Measurements from ENCODE around the gene B4GALNT3.
"Not testable (repeated sequence)": the region's sequence is repeated elsewhere in the genome, so short reads cannot be mapped to it uniquely, and the experiment has no call there.

Gene B4GALNT3

DNA sequence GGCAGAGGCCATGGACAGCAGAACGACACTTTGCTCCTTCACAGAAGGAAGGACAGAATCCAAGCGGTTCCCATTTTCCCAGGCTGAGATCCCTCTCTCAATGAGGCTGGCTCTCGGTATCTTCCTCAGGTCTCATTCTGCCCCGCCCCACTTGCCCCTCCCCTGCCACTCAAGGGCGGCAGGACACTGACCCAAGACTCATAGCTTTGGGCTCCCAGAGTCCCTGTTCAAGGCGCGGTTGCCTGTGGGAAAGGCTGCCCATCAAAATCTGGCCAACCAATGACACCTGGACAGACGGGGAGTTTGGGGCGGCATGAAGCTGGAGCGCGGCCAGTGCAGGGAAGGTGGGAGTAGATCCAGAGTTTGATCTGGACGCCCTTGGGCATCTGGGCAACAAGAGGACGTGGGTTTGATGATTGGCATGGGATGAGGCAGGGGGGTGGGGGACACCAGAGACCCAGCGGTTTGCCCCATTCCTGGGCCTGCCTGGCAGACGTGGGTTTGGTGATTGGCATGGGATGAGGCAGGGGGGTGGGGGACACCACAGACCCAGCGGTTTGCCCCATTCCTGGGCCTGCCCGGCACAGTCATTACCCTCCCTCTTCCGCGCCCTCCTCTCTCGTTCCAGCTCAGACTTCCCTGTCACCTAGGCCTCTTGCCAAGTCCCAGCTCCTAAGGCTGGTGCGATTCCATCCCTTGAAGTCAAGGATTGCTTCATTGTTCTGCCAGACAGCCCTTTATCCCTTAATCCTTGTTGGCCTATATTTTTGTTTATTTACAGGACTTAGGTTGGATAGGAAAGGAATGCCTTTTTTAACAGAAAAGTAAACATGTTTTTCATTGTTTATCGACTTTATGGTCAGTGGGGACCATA lies 111.4 kb downstream of the B4GALNT3 start:
- H3K27me3 ChIP-seq (ENCODE audit: control insufficient read depth in 1 of 2, insufficient read depth in 2 of 2, low read length in 2 of 2): no peaks in the 10 kb centered on the region
- peak overlapping the region; percentile 66 to 70 for H3K9ac ChIP-seq (ENCODE audit: low read depth in 1 of 2, low read length in 2 of 2)
- no peaks in the 10 kb centered on the region for H3K9me3 ChIP-seq (ENCODE audit: control insufficient read depth in 1 of 2, low read length in 2 of 2)
- peaks cover 34 to 37% of the 10 kb centered on the region in 2 donors for H3K4me1 ChIP-seq (ENCODE audit: control insufficient read depth in 1 of 2, insufficient read depth in 2 of 2, low read length in 2 of 2)
- H3K4me3 ChIP-seq (ENCODE audit: low read depth in 1 of 2, low read length in 2 of 2): peak overlapping the region; percentile 72 to 87
- H3K27ac ChIP-seq (ENCODE audit: low read depth, low read length): peak overlapping the region; percentile 30
- no peaks in the 10 kb centered on the region for H3K36me3 ChIP-seq (ENCODE audit: control insufficient read depth in 1 of 2, insufficient read depth in 2 of 2, low read length in 2 of 2)

DNA sequence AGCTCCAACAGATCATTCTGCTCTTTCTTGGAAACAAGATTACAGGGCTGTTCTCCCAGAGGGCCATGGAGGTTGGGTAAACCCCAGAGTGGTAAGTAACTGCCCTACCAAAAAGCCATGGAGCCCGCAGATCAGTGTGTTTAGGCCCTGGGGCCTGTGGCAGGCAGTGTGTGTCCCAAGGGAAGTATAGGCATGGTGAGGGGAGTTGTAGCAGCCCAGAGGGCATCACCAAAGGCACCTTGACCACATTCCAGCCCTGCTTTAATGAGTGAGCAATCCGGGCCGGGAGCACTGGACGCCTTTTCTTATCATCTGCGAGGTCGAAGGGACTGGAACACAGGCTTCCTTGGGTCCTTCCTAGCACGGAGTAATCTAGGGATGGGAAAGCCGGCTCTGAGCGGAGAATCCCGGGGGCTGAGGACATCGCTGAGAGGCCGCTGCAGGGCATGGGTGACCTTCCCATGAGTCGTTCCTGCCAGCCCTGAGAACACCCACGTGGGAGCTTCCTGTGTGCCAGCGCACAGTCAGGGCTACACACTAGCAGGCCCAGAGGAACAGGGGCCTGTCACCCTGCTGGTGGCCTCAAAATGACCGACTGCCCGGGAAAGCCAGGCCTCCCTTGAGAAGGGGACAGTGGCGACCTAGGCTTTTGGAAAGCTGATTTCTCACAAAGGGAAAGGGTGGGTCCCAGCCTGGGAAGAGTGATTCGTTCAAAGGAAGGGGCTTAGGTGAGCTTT lies 112.2 kb downstream of the B4GALNT3 start:
- H3K27ac ChIP-seq (ENCODE audit: low read depth, low read length): no peak overlapping the region
- H3K4me1 ChIP-seq (ENCODE audit: control insufficient read depth in 1 of 2, insufficient read depth in 2 of 2, low read length in 2 of 2): peaks cover 34 to 41% of the 10 kb centered on the region in 2 donors
- no peaks in the 10 kb centered on the region for H3K27me3 ChIP-seq (ENCODE audit: control insufficient read depth in 1 of 2, insufficient read depth in 2 of 2, low read length in 2 of 2)
- no peaks in the 10 kb centered on the region for H3K9me3 ChIP-seq (ENCODE audit: control insufficient read depth in 1 of 2, low read length in 2 of 2)
- H3K9ac ChIP-seq (ENCODE audit: low read depth in 1 of 2, low read length in 2 of 2): no peak overlapping the region
- no peak overlapping the region for H3K4me3 ChIP-seq (ENCODE audit: low read depth in 1 of 2, low read length in 2 of 2)
- no peaks in the 10 kb centered on the region for H3K36me3 ChIP-seq (ENCODE audit: control insufficient read depth in 1 of 2, insufficient read depth in 2 of 2, low read length in 2 of 2)

DNA sequence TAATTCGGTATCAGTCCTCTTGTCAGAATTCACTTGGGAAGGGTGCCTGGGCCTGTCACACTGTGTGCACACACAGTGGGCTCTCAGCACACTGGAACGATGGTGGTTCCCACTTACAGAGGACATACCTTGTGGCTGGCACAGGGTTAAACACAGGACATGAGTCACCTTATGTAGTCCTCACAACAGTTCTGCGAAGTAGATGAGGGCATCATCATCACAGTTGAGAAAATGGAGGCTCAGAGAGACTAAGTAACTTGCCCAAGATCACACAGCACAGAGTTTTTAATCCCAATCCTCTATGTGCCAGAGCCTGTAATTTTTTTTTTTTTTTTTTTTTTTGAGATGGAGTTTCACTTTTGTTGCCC lies 112.8 kb downstream of the B4GALNT3 start:
- no peak overlapping the region for H3K27ac ChIP-seq (ENCODE audit: low read depth, low read length)
- H3K4me3 ChIP-seq (ENCODE audit: low read depth in 1 of 2, low read length in 2 of 2): no peak overlapping the region
- peaks cover 34 to 41% of the 10 kb centered on the region in 2 donors for H3K4me1 ChIP-seq (ENCODE audit: control insufficient read depth in 1 of 2, insufficient read depth in 2 of 2, low read length in 2 of 2)

DNA sequence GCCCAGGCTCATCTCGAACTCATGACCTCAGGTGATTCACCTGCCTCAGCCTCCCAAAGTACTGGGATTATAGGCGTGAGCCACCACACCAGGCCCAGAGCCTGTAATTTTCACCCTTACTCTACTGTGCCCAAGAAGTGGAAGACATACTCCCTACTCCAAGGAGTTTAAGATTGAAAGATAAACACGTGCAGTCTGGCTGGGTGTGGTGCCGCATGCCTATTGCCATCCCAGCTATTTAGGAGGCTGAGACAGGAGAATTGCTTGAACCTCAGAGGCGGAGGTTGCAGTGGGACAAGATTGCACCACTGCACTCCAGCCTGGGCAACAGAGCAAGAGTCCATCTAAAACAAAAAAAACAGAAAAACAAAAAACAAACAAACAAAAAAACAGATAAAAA lies 113.5 kb downstream of the B4GALNT3 start:
- Histone ChIP-seq H3K4me1 (ENCODE audit: control insufficient read depth in 1 of 2, insufficient read depth in 2 of 2, low read length in 2 of 2) (peaks cover 32 to 40% of the 10 kb centered on the region in 2 donors), H3K4me3 (ENCODE audit: low read depth in 1 of 2, low read length in 2 of 2) (no peak overlapping the region), H3K9me3 (ENCODE audit: control insufficient read depth in 1 of 2, low read length in 2 of 2) (no peaks in the 10 kb centered on the region), H3K27ac (ENCODE audit: low read depth, low read length) (no peak overlapping the region), H3K9ac (ENCODE audit: low read depth in 1 of 2, low read length in 2 of 2) (no peak overlapping the region), H3K36me3 (ENCODE audit: control insufficient read depth in 1 of 2, insufficient read depth in 2 of 2, low read length in 2 of 2) (no peaks in the 10 kb centered on the region), H3K27me3 (ENCODE audit: control insufficient read depth in 1 of 2, insufficient read depth in 2 of 2, low read length in 2 of 2) (no peaks in the 10 kb centered on the region)

More for the DNA sequence above, 112.8 kb downstream of the B4GALNT3 start:
- Histone ChIP-seq H3K27me3 (ENCODE audit: control insufficient read depth in 1 of 2, insufficient read depth in 2 of 2, low read length in 2 of 2) (no peaks in the 10 kb centered on the region), H3K36me3 (ENCODE audit: control insufficient read depth in 1 of 2, insufficient read depth in 2 of 2, low read length in 2 of 2) (no peaks in the 10 kb centered on the region), H3K9me3 (ENCODE audit: control insufficient read depth in 1 of 2, low read length in 2 of 2) (no peaks in the 10 kb centered on the region), H3K9ac (ENCODE audit: low read depth in 1 of 2, low read length in 2 of 2) (no peak overlapping the region)

DNA sequence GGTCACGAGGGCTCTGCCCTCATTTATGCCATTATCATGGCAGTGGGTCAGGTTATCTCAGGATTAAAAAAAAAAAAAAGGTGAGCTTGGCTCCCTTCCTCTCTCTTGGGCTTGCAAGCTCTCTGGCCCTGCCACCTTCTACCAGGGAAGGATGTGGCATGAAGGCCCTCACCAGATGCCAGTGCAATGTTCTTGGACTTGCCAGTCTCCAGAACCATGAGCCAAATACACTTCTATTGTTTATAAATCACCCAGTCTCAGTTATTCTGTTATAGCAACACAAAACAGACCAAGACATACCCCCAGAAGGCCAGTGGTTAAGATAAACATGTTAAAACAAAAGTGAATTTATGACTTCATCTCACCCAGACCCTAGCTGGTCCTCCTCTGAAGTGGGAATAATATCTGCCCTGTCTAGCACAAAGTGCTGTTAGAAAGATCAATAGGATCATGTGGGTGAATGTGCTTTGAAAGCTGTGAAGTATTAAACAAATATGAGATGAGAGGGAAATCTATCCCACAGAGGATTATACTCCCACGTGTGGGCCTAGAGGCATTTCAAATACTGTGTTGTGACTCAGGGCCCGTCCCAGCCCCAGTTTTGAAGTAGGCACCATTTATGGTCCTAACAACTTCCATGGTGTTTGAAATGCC lies 114.9 kb downstream of the B4GALNT3 start:
- Histone ChIP-seq H3K9ac (ENCODE audit: low read depth in 1 of 2, low read length in 2 of 2) (no peak overlapping the region), H3K4me1 (ENCODE audit: control insufficient read depth in 1 of 2, insufficient read depth in 2 of 2, low read length in 2 of 2) (peaks cover 21 to 28% of the 10 kb centered on the region in 2 donors), H3K27ac (ENCODE audit: low read depth, low read length) (no peak overlapping the region)

DNA sequence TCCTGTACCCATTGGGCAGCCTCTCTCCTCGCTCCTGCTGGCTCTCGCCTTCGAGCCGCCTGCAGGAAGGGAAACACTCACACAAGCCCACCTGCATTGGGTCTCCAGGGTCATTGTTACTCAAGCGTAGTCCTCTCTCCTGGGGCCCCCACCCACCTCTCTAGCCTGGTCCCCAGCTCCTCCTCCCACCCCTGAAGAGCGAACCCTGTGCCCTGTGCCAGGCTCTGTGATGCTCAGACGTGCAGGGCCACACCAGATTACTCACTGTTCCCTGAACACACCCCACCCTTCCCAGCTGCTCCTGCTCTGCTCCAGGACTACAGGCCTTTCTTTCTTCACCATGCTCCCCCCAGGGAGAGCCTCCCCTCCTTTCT lies 115.4 kb downstream of the B4GALNT3 start:
- Histone ChIP-seq H3K4me1 (ENCODE audit: control insufficient read depth in 1 of 2, insufficient read depth in 2 of 2, low read length in 2 of 2) (peaks cover 17 to 23% of the 10 kb centered on the region in 2 donors), H3K9me3 (ENCODE audit: control insufficient read depth in 1 of 2, low read length in 2 of 2) (no peaks in the 10 kb centered on the region), H3K4me3 (ENCODE audit: low read depth in 1 of 2, low read length in 2 of 2) (no peak overlapping the region), H3K27ac (ENCODE audit: low read depth, low read length) (no peak overlapping the region), H3K9ac (ENCODE audit: low read depth in 1 of 2, low read length in 2 of 2) (no peak overlapping the region), H3K36me3 (ENCODE audit: control insufficient read depth in 1 of 2, insufficient read depth in 2 of 2, low read length in 2 of 2) (no peaks in the 10 kb centered on the region), H3K27me3 (ENCODE audit: control insufficient read depth in 1 of 2, insufficient read depth in 2 of 2, low read length in 2 of 2) (no peaks in the 10 kb centered on the region)

More for the DNA sequence above, 114.9 kb downstream of the B4GALNT3 start:
- no peaks in the 10 kb centered on the region for H3K9me3 ChIP-seq (ENCODE audit: control insufficient read depth in 1 of 2, low read length in 2 of 2)
- H3K4me3 ChIP-seq (ENCODE audit: low read depth in 1 of 2, low read length in 2 of 2): no peak overlapping the region
- H3K36me3 ChIP-seq (ENCODE audit: control insufficient read depth in 1 of 2, insufficient read depth in 2 of 2, low read length in 2 of 2): no peaks in the 10 kb centered on the region
- H3K27me3 ChIP-seq (ENCODE audit: control insufficient read depth in 1 of 2, insufficient read depth in 2 of 2, low read length in 2 of 2): no peaks in the 10 kb centered on the region

DNA sequence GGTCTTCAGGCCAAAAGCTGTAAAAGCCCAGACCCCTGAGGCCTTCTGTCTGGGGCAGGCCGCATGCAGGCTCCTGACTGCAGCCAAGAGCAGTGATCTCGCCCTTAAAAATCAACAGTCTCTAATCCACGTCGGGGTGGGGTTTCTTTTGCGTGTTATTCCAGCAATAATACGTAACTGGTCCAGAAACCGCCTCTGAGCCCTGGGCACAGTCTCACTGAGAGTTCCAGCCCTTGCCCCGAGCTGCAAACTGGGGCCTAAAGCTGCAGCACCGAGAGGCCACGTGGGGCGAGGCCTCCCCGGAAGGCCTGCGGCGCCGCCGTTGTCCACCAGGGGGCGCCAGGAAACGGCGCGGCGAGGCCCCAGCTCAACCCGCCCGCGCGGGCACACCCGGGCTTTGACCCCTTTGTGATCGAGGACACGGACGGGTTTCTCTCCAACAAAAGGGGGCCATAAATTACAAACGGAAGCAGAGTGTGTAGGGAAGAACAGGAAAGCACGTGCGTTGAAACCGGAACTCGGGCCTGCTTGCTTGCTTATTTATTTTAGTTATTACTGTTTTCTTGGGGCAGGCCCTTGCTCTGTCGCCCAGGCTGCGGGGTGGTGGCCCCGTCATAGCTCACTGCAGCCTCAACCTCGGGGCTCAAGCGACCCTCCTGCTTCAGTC lies 116.3 kb downstream of the B4GALNT3 start:
- Histone ChIP-seq H3K9ac (ENCODE audit: low read depth in 1 of 2, low read length in 2 of 2) (peak overlapping the region in 1 of 2 donors; percentile 63), H3K27ac (ENCODE audit: low read depth, low read length) (no peak overlapping the region), H3K4me1 (ENCODE audit: control insufficient read depth in 1 of 2, insufficient read depth in 2 of 2, low read length in 2 of 2) (peaks cover 13% of the 10 kb centered on the region in 2 donors), H3K36me3 (ENCODE audit: control insufficient read depth in 1 of 2, insufficient read depth in 2 of 2, low read length in 2 of 2) (no peaks in the 10 kb centered on the region), H3K4me3 (ENCODE audit: low read depth in 1 of 2, low read length in 2 of 2) (peak overlapping the region; percentile 20 to 66), H3K9me3 (ENCODE audit: control insufficient read depth in 1 of 2, low read length in 2 of 2) (no peaks in the 10 kb centered on the region), H3K27me3 (ENCODE audit: control insufficient read depth in 1 of 2, insufficient read depth in 2 of 2, low read length in 2 of 2) (no peaks in the 10 kb centered on the region)

DNA sequence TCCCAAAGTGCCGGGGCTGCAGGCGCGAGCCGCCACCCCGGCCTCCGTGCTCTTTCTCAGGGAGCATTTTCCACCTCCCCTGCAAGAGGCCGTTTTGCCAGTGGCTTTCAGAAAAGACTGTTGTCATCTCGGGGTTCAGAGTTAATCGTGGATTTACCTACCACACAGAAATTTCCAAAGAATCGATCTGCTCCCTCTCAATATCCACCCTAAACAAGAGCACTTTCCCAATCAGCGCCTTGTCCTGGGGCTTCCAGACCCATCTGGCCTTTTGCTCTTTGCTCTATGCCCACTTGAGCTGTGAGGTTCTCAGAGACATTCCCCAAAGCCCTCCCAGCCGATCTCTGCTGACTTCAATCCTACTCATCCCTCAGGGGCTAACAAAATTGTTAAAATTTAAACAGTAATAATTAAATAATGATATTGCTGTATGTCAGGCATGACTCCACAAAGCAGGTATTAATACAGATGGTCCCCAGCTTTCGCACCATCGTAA lies 116.9 kb downstream of the B4GALNT3 start:
- H3K27me3 ChIP-seq (ENCODE audit: control insufficient read depth in 1 of 2, insufficient read depth in 2 of 2, low read length in 2 of 2): no peaks in the 10 kb centered on the region
- no peak overlapping the region for H3K27ac ChIP-seq (ENCODE audit: low read depth, low read length)
- no peaks in the 10 kb centered on the region for H3K9me3 ChIP-seq (ENCODE audit: control insufficient read depth in 1 of 2, low read length in 2 of 2)
- H3K9ac ChIP-seq (ENCODE audit: low read depth in 1 of 2, low read length in 2 of 2): no peak overlapping the region
- peaks cover 7 to 10% of the 10 kb centered on the region in 2 donors for H3K4me1 ChIP-seq (ENCODE audit: control insufficient read depth in 1 of 2, insufficient read depth in 2 of 2, low read length in 2 of 2)
- peak overlapping the region; percentile 20 to 66 for H3K4me3 ChIP-seq (ENCODE audit: low read depth in 1 of 2, low read length in 2 of 2)
- H3K36me3 ChIP-seq (ENCODE audit: control insufficient read depth in 1 of 2, insufficient read depth in 2 of 2, low read length in 2 of 2): no peaks in the 10 kb centered on the region

DNA sequence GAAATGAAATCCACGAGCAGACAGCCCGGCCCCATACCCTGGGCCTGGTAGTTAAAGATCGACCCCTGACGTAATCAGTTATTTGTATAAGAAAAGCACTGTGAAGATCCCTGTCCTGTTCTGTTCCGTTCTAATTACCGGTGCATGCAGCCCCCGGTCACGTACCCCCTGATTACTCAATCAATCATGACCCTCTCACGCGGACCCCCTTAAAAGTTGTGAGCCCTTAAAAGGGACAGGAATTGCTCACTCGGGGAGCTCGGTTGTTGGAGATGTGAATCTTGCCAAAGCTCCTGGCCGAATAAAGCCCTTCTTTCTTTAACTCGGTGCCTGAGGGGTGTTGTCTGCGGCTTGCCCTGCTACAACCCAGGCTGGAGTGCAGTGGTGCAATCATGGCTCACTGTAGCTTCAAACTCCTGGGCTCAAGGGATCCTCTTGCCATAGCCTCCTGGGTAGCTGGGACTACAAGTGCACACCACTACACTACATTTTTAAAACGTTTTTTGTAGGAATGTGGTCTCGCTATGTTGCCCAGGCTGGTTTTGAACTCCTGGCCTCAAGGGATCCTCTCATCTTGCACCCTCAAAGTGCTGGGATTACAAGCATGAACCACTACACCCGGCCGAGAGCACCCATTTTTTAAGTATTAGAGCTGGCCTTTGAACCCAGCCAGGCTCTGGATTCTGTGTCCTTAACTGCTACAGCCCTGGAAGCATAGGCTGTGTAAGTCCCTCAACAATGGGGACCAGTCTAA lies 118.4 kb downstream of the B4GALNT3 start:
- H3K36me3 ChIP-seq (ENCODE audit: control insufficient read depth in 1 of 2, insufficient read depth in 2 of 2, low read length in 2 of 2); H3K9ac ChIP-seq (ENCODE audit: low read depth in 1 of 2, low read length in 2 of 2); H3K9me3 ChIP-seq (ENCODE audit: control insufficient read depth in 1 of 2, low read length in 2 of 2); H3K4me3 ChIP-seq (ENCODE audit: low read depth in 1 of 2, low read length in 2 of 2); H3K4me1 ChIP-seq (ENCODE audit: control insufficient read depth in 1 of 2, insufficient read depth in 2 of 2, low read length in 2 of 2); H3K27ac ChIP-seq (ENCODE audit: low read depth, low read length); H3K27me3 ChIP-seq (ENCODE audit: control insufficient read depth in 1 of 2, insufficient read depth in 2 of 2, low read length in 2 of 2): not testable (repeated sequence)

Data from duodenal mucosa (tissue), 2 donors.